GM12878 (cell line): ENCODE measurements around the gene MROH8. TPM values are rescaled to one million over a fixed set of nuclear protein-coding genes. Genes with fewer than 3 reads are reported as not detected.

Experiments
- ATAC-seq: fragments of 200-7000 bp; cut with Tn5 transposase; 3 replicates; pipeline ENCODE4 v1.9.1; 2020; ENCODE audit warnings: mild to moderate bottlenecking, moderate library complexity
- BruUV-seq: library from RNA; stranded (reverse); fragments of 400-500 nt; replicated peaks from 2 replicates; lab custom pipeline; 2021; lab: Mats Ljungman, UMichigan
- CTCF ChIA-PET: fragments of 300-600 bp; sonication (Branson Sonifier 250); formaldehyde crosslinking; extraction: SDS; loops from one replicate; lab custom pipeline; 2021; ENCODE audit warnings: inconsistent platforms; lab: Yijun Ruan, JAX
- POLR2A ChIA-PET: fragments of 350-600 bp; formaldehyde crosslinking; extraction: SDS; loops from one replicate; lab custom pipeline; 2021; ENCODE audit warnings: inconsistent platforms; lab: Charles Lee
- RAD21 ChIA-PET: fragments of 300-600 bp; sonication (Branson Sonifier 250); formaldehyde crosslinking; loops from one replicate; lab custom pipeline; 2023; ENCODE audit warnings: antibody characterized with exemption; ENCODE audit not compliant: unreplicated experiment; lab: Charles Lee
- SMC1A ChIA-PET: fragments of 300-600 bp; sonication (Branson Sonifier 250); formaldehyde crosslinking; loops from one replicate; lab custom pipeline; 2023; ENCODE audit not compliant: unreplicated experiment, uncharacterized antibody; lab: Charles Lee
- DNase-seq: peaks from one replicate; pipeline ENCODE4 v3.0.0-alpha.2; 2011; ENCODE audit warnings: low read depth, low spot score
- FAIRE-seq: peaks from 3 replicates; lab custom pipeline; 2011; peaks lifted over from hg19 to GRCh38; lab: Jason Lieb, UNC
- H2AFZ ChIP-seq: 2 replicates; pipeline ENCODE4 v1.6.0; 2011; ENCODE audit warnings: low read depth, low read length, control low read depth; ENCODE audit not compliant: control insufficient read depth
- H3K27ac ChIP-seq: 2 replicates; pipeline ENCODE4 v1.5.1; 2011; ENCODE audit warnings: control low read depth; ENCODE audit not compliant: control insufficient read depth, insufficient read depth
- H3K27me3 ChIP-seq, 2 experiments: replicated peaks in 1 of 2; 2 replicates each; pipeline versions ENCODE4 v1.6.0 to v1.6.1; 2011; ENCODE audit warnings: low read length in 1 of 2; ENCODE audit not compliant: control insufficient read depth in 2 of 2, insufficient read depth in 2 of 2
- H3K36me3 ChIP-seq, 2 experiments: 2 replicates each; pipeline ENCODE4 v1.5.1; 2011; ENCODE audit warnings: low read length in 1 of 2; ENCODE audit not compliant: control insufficient read depth in 2 of 2, insufficient read depth in 2 of 2
- H3K4me1 ChIP-seq: 2 replicates; pipeline ENCODE4 v1.6.1; 2011; ENCODE audit warnings: mild to moderate bottlenecking, low read length, moderate library complexity, mixed read lengths; ENCODE audit not compliant: control insufficient read depth, insufficient read depth
- H3K4me2 ChIP-seq: 2 replicates; pipeline ENCODE4 v1.6.0; 2011; ENCODE audit warnings: control low read depth; ENCODE audit not compliant: control insufficient read depth, insufficient read depth
- H3K4me3 ChIP-seq: fragments of 200-600 bp; sonication (generic); 2 replicates; pipeline ENCODE4 v1.5.1; 2016
- H3K79me2 ChIP-seq: 2 replicates; pipeline ENCODE4 v1.6.0; 2011; ENCODE audit warnings: low read length; ENCODE audit not compliant: control insufficient read depth, insufficient read depth
- H3K9ac ChIP-seq: 2 replicates; pipeline ENCODE4 v1.8.0; 2011; ENCODE audit warnings: low read length, control low read depth, mixed read lengths; ENCODE audit not compliant: control insufficient read depth, insufficient read depth
- H3K9me3 ChIP-seq: replicated peaks from 3 replicates; pipeline ENCODE4 v1.5.1; 2011; ENCODE audit warnings: mild to moderate bottlenecking, low read length; ENCODE audit not compliant: control insufficient read depth, insufficient read depth
- H4K20me1 ChIP-seq: 2 replicates; pipeline ENCODE4 v1.6.0; 2011; ENCODE audit not compliant: control insufficient read depth, insufficient read depth
- BCL3 ChIP-seq: IDR thresholded peaks from 2 replicates; pipeline ENCODE4 v1.6.1; 2011; ENCODE audit warnings: borderline replicate concordance, low read depth, mild to moderate bottlenecking, moderate library complexity, low read length; ENCODE audit not compliant: insufficient read depth, poor library complexity, severe bottlenecking
- CTCF ChIP-seq, 3 experiments: IDR thresholded peaks in 2 of 3; conservative IDR thresholded peaks in 1 of 3; 2 replicates each; pipeline ENCODE4 v1.5.1; 2011; ENCODE audit warnings: low read depth in 3 of 3, low read length in 3 of 3, mild to moderate bottlenecking in 3 of 3, control low read depth in 2 of 3, moderate library complexity in 2 of 3, inconsistent platforms in 1 of 3, mixed read lengths in 1 of 3; ENCODE audit not compliant: control insufficient read depth in 2 of 3, insufficient read depth in 1 of 3; ENCODE audit errors: extremely low read depth in 1 of 3
- EZH2 ChIP-seq: IDR thresholded peaks from 2 replicates; pipeline ENCODE4 v1.6.1; 2012; ENCODE audit warnings: low read depth, mild to moderate bottlenecking, control low read depth, inconsistent platforms, low read length, borderline replicate concordance; ENCODE audit not compliant: control insufficient read depth
- FOXK2 ChIP-seq: fragments of 450-650 bp; IDR thresholded peaks from 2 replicates; pipeline ENCODE4 v1.6.1; 2017; ENCODE audit warnings: mild to moderate bottlenecking, moderate library complexity
- HDAC6 ChIP-seq: fragments of 200-600 bp; sonication (generic); IDR thresholded peaks from one replicate; pipeline ENCODE4 v1.8.0; 2017; ENCODE audit warnings: antibody characterized with exemption; ENCODE audit not compliant: unreplicated experiment
- IKZF1 ChIP-seq: fragments of 450-650 bp; conservative IDR thresholded peaks from 2 replicates; pipeline ENCODE4 v1.6.1; 2017; ENCODE audit warnings: antibody characterized with exemption, mild to moderate bottlenecking
- KLF5 ChIP-seq: fragments of 450-650 bp; IDR thresholded peaks from 2 replicates; pipeline ENCODE4 v1.6.1; 2014; ENCODE audit warnings: mild to moderate bottlenecking; ENCODE audit not compliant: partially characterized antibody
- MXI1 ChIP-seq: fragments of 150-350 bp; IDR thresholded peaks from 2 replicates; pipeline ENCODE4 v1.6.1; 2011; ENCODE audit warnings: low read depth, mild to moderate bottlenecking, inconsistent platforms, low read length, improper control_type of control experiment
- NBN ChIP-seq: fragments of 450-650 bp; IDR thresholded peaks from 2 replicates; pipeline ENCODE4 v1.6.1; 2016
- NFIC ChIP-seq: IDR thresholded peaks from 2 replicates; pipeline ENCODE4 v1.6.1; 2012; ENCODE audit warnings: low read depth, mild to moderate bottlenecking, inconsistent platforms, low read length, moderate library complexity
- NRF1 ChIP-seq: conservative IDR thresholded peaks from 2 replicates; pipeline ENCODE4 v1.6.1; 2011; ENCODE audit warnings: mild to moderate bottlenecking, low read depth, low read length, improper control_type of control experiment
- ZNF207 ChIP-seq: fragments of 450-650 bp; IDR thresholded peaks from 2 replicates; pipeline ENCODE4 v1.6.1; 2014; ENCODE audit warnings: antibody characterized with exemption, mild to moderate bottlenecking, borderline replicate concordance
- WGBS: methylation state at CpG from one replicate; pipeline ENCODE4 v1.1.6; 2016; ENCODE audit warnings: low lambda C conversion rate; ENCODE audit not compliant: insufficient replicate concordance, insufficient coverage; ENCODE audit errors: missing lambda C conversion rate; 5-methylcytosine and 5-hydroxymethylcytosine counted together
- in situ Hi-C: fragments of 300-500 bp; cut with MboI; formaldehyde crosslinking; loops from 9 replicates; pipeline ENCODE4 v1.14.3; 2018; ENCODE audit warnings: mixed read lengths
- intact Hi-C: fragments of 100-400 bp; cut with micrococcal nuclease; formaldehyde crosslinking; loops from one replicate; pipeline ENCODE4 v1.14.2; 2022; ENCODE audit not compliant: unreplicated experiment
- polyA plus RNA-seq, 11 experiments: library from polyadenylated mRNA; depleted of rRNA in 4 of 11; unstranded in 6 of 11; stranded (reverse) in 5 of 11; fragments of >200 nt; fragmentation: Nextera tagmentation in 4 of 11; fragmentation: Illumina TruSeq in 1 of 11; extraction: Ambion mirVana in 4 of 11; extraction: Trizol in 1 of 11; gene quantifications; 1 replicate in 1 of 11; 2 replicates in 10 of 11; pipeline versions ENCODE4 v1.2.1 to v1.2.3, GENCODE V29; 2011 to 2016; ENCODE audit warnings: inconsistent platforms in 2 of 11, missing spikeins in 2 of 11, low read depth in 1 of 11
- total RNA-seq, 4 experiments: library from RNA; depleted of rRNA in 3 of 4; stranded (reverse); fragments of >200 nt in 3 of 4; fragmentation: Illumina TruSeq in 1 of 4; extraction: Trizol in 1 of 4; gene quantifications; 2 replicates each; pipeline versions ENCODE4 v1.2.1 to v1.2.3, GENCODE V29; 2013 to 2021

MROH8 gene
- total and polyA plus RNA-seq, 10 of the 15 experiments (the other 5 are each of a cell fraction or from before 2014, with no cell fraction given), result 0.16 to 2.8 (median 1.8) TPM

- ATAC-seq (no peak), FAIRE-seq (no peak), DNase-seq (no peak)
- H3K9ac ChIP-seq, result no peak overlapping the region
- no peak overlapping the region for H3K27ac ChIP-seq
- in situ Hi-C loops, result no loop called here
- H3K36me3 ChIP-seq, result no peaks in the 10 kb centered on the region
- ChIA-PET SMC1A (no interaction called here), POLR2A (no interaction called here), RAD21 (no interaction called here)
- H3K4me2 ChIP-seq, result no peak overlapping the region
- H4K20me1 ChIP-seq, result no peaks in the 10 kb centered on the region
- H3K4me3 ChIP-seq, result no peak overlapping the region
- H3K27me3 ChIP-seq, result no peaks in the 10 kb centered on the region
- WGBS, result 78% methylated on average over 3 of the region's 4 CpGs
- H3K79me2 ChIP-seq, result no peaks in the 10 kb centered on the region
- no peak overlapping the region for H2AFZ ChIP-seq
- TF ChIP-seq MXI1 (no peak), FOXK2 (0 out of 2 replicates have a peak, but pooled peaks have one; percentile 14)
- TF ChIP-seq, all 136 proteins: peak for 1
- H3K9me3 ChIP-seq, result no peaks in the 10 kb centered on the region
- H3K4me1 ChIP-seq, result no peaks in the 10 kb centered on the region
- intact Hi-C loops, result no loop called here
- CTCF ChIA-PET, result no interaction called here
- no TSS peak for BruUV-seq
Observed at GRCh38 chr20:37163832-37164554, 15.4 kb downstream of the MROH8 start.

- Histone ChIP-seq H3K4me2 (no peak overlapping the region), H3K27ac (no peak overlapping the region), H3K79me2 (no peaks in the 10 kb centered on the region), H4K20me1 (no peaks in the 10 kb centered on the region), H3K4me3 (no peak overlapping the region), H3K9ac (no peak overlapping the region), H3K36me3 (no peaks in the 10 kb centered on the region), H3K9me3 (no peaks in the 10 kb centered on the region), H2AFZ (no peak overlapping the region), H3K27me3 (no peaks in the 10 kb centered on the region), H3K4me1 (no peaks in the 10 kb centered on the region)
- no TSS peak for BruUV-seq
- intact Hi-C loops, result no loop called here
- ATAC-seq (no peak), DNase-seq (no peak), FAIRE-seq (no peak)
- ChIA-PET SMC1A (no interaction called here), POLR2A (no interaction called here), RAD21 (no interaction called here), CTCF (no interaction called here)
- 73% methylated on average over 6 of the region's 6 CpGs for WGBS
- in situ Hi-C loops, result no loop called here
- TF ChIP-seq EZH2 (no peak), HDAC6 (no peak), NBN (no peak), CTCF (IDR thresholded peaks at IDR 0.05 in 2 of 3, conservative IDR thresholded peaks at IDR 0.05 in 1 of 3; ENCODE audit: control insufficient read depth in 2 of 3, extremely low read depth in 1 of 3, insufficient read depth in 1 of 3, low read depth in 3 of 3, low read length in 3 of 3) (no peak), ZNF207 (no peak), NFIC (no peak), KLF5 (no peak), BCL3 (no peak), NRF1 (no peak), IKZF1 (no peak)
Observed at GRCh38 chr20:37162646-37163045, 16.7 kb downstream of the MROH8 start.
